Type B pancreatic cell (in vitro differentiated cells): Measurements from ENCODE around the gene SAMD14. TPM values are rescaled to one million over a fixed set of nuclear protein-coding genes. Genes with fewer than 3 reads are reported as not detected.
A peak's percentile ranks its signal among the peaks of the same experiment; 100 is the strongest.

Source experiments
- DNase-seq: peaks from one replicate; pipeline ENCODE4 v3.0.0; 2021; ENCODE audit warnings: mixed read lengths; ENCODE audit not compliant: unreplicated experiment; ENCODE audit errors: extremely low spot score
- H3K27ac Mint-ChIP-seq: 2 replicates; pipeline ENCODE4 v1.8.0; 2021; ENCODE audit warnings: mild to moderate bottlenecking, mixed read lengths
- H3K27me3 Mint-ChIP-seq: 2 replicates; pipeline ENCODE4 v1.8.0; 2021; ENCODE audit warnings: mixed read lengths
- H3K36me3 Mint-ChIP-seq: 2 replicates; pipeline ENCODE4 v1.8.0; 2021; ENCODE audit warnings: mixed read lengths
- H3K4me1 Mint-ChIP-seq: one replicate; pipeline ENCODE4 v1.8.0; 2021; ENCODE audit warnings: mixed read lengths; ENCODE audit not compliant: unreplicated experiment
- H3K4me3 Mint-ChIP-seq: 2 replicates; pipeline ENCODE4 v1.8.0; 2021; ENCODE audit warnings: mild to moderate bottlenecking, mixed read lengths
- H3K9me3 Mint-ChIP-seq: 2 replicates; pipeline ENCODE4 v1.8.0; 2021; ENCODE audit warnings: mixed read lengths
- total RNA-seq: library from RNA; stranded (reverse); gene quantifications from 2 replicates; pipeline ENCODE4 v1.2.1, GENCODE V29; 2021; ENCODE audit warnings: low replicate concordance
- TF ChIP-seq, protein P1 (sequence below): fragments of 200-600 bp; sonication (generic); conservative IDR thresholded peaks from 2 replicates; pipeline ENCODE4 v1.5.0; 2021; ENCODE audit warnings: antibody characterized with exemption, mild to moderate bottlenecking

SAMD14 gene
- total RNA-seq, 1 donor from 2014 or later: 14.1 TPM

- H3K27me3 Mint-ChIP-seq: no peaks in the 10 kb centered on the region
- DNase-seq: no peak
- TF ChIP-seq, protein P1, sequence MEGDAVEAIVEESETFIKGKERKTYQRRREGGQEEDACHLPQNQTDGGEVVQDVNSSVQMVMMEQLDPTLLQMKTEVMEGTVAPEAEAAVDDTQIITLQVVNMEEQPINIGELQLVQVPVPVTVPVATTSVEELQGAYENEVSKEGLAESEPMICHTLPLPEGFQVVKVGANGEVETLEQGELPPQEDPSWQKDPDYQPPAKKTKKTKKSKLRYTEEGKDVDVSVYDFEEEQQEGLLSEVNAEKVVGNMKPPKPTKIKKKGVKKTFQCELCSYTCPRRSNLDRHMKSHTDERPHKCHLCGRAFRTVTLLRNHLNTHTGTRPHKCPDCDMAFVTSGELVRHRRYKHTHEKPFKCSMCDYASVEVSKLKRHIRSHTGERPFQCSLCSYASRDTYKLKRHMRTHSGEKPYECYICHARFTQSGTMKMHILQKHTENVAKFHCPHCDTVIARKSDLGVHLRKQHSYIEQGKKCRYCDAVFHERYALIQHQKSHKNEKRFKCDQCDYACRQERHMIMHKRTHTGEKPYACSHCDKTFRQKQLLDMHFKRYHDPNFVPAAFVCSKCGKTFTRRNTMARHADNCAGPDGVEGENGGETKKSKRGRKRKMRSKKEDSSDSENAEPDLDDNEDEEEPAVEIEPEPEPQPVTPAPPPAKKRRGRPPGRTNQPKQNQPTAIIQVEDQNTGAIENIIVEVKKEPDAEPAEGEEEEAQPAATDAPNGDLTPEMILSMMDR: no peak
- no peak overlapping the region for H3K27ac Mint-ChIP-seq
- no peak overlapping the region for H3K4me3 Mint-ChIP-seq
- H3K4me1 Mint-ChIP-seq: peaks cover 32% of the 10 kb centered on the region
- no peaks in the 10 kb centered on the region for H3K36me3 Mint-ChIP-seq
- no peaks in the 10 kb centered on the region for H3K9me3 Mint-ChIP-seq
These were observed 31.4 kb downstream of the SAMD14 start for GRCh38 chr17:50098583-50098982.

DNA sequence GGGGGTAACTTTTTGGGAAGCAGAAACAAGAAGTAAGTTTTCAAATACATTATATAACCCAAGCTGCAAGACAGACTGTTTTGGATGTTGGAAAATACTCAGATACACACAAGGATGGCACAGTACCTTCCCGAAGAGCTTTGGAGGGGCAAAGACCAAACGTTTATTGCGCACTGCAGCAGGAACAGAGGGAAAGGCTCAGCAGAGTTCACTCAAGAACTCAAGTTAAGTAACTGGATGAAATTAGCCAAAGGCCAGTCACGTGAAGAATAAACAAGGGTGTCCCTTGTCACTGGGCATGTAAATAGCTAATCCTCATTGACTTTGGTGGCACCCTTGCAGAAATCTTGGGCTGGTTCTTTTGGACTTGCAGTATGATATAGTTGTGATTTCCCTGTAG is 32.0 kb downstream of the SAMD14 start:
- DNase-seq: no peak
- no peak overlapping the region for H3K27ac Mint-ChIP-seq
- H3K36me3 Mint-ChIP-seq: no peaks in the 10 kb centered on the region
- no peaks in the 10 kb centered on the region for H3K27me3 Mint-ChIP-seq
- H3K4me1 Mint-ChIP-seq: peaks cover 32% of the 10 kb centered on the region
- TF ChIP-seq, protein P1: no peak
- H3K4me3 Mint-ChIP-seq: no peak overlapping the region
- H3K9me3 Mint-ChIP-seq: no peaks in the 10 kb centered on the region

DNA sequence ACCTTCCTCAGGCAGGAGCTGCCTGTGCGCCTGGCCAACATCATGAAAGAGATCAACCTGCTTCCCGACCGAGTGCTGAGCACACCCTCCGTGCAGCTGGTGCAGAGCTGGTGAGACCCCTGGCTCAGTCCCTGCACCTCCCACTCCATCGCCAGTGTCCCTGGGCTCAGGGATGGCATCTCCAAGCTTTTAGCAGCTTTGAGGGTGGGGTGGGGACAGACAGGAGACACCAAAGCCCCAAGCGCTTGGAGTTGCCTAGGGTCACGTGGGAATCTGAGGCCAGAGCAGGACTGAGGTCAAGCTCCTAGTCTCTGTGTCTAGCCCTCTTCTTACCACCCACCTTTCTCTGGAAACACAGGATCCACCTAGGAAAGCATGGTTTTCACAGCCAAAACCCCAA is 32.5 kb downstream of the SAMD14 start:
- H3K4me1 Mint-ChIP-seq: peaks cover 32% of the 10 kb centered on the region
- peak overlapping the region; percentile 57 for H3K4me3 Mint-ChIP-seq
- DNase-seq: no peak
- no peaks in the 10 kb centered on the region for H3K36me3 Mint-ChIP-seq
- no peak overlapping the region for H3K27ac Mint-ChIP-seq
- TF ChIP-seq, protein P1: no peak
- H3K27me3 Mint-ChIP-seq: no peaks in the 10 kb centered on the region
- no peaks in the 10 kb centered on the region for H3K9me3 Mint-ChIP-seq

- Mint-ChIP-seq H3K4me1 (peaks cover 29% of the 10 kb centered on the region), H3K4me3 (peak overlapping the region; percentile 91), H3K36me3 (no peaks in the 10 kb centered on the region), H3K27me3 (no peaks in the 10 kb centered on the region), H3K27ac (no peak overlapping the region), H3K9me3 (no peaks in the 10 kb centered on the region)
- no peak for DNase-seq
- TF ChIP-seq, protein P1: no peak
These were observed 33.2 kb downstream of the SAMD14 start for GRCh38 chr17:50096758-50097157.

GRCh38 chr17:50096092-50096491 is 33.9 kb downstream of the SAMD14 start:
- peaks cover 23% of the 10 kb centered on the region for H3K4me1 Mint-ChIP-seq
- peak overlapping the region; percentile 82 for H3K27ac Mint-ChIP-seq
- H3K9me3 Mint-ChIP-seq: no peaks in the 10 kb centered on the region
- H3K27me3 Mint-ChIP-seq: no peaks in the 10 kb centered on the region
- TF ChIP-seq, protein P1: no peak
- H3K4me3 Mint-ChIP-seq: peak overlapping the region; percentile 91
- no peak for DNase-seq
- no peaks in the 10 kb centered on the region for H3K36me3 Mint-ChIP-seq

- DNase-seq: no peak
- no peaks in the 10 kb centered on the region for H3K27me3 Mint-ChIP-seq
- no peaks in the 10 kb centered on the region for H3K9me3 Mint-ChIP-seq
- peaks cover 18% of the 10 kb centered on the region for H3K4me1 Mint-ChIP-seq
- H3K27ac Mint-ChIP-seq: peak overlapping the region; percentile 82
- no peaks in the 10 kb centered on the region for H3K36me3 Mint-ChIP-seq
- TF ChIP-seq, protein P1: no peak
- peak overlapping the region; percentile 91 for H3K4me3 Mint-ChIP-seq
These were observed 34.3 kb downstream of the SAMD14 start for GRCh38 chr17:50095626-50096037.
